Parathyroid adenoma (tissue), 2 donors: ENCODE results near the gene KREMEN1.

Experiments
- H2AFZ ChIP-seq: fragments of 300-600 bp; sonication (generic); one replicate; pipeline ENCODE4 v1.7.0; 2017; ENCODE audit warnings: antibody characterized with exemption, mild to moderate bottlenecking
- H3K27ac ChIP-seq: fragments of 300-600 bp; sonication (generic); one replicate; pipeline ENCODE4 v1.7.0; 2017
- H3K27me3 ChIP-seq: fragments of 300-600 bp; sonication (generic); one replicate; pipeline ENCODE4 v1.7.0; 2017; ENCODE audit warnings: low read length; ENCODE audit not compliant: control insufficient read depth, insufficient read depth
- H3K36me3 ChIP-seq: fragments of 300-600 bp; sonication (generic); one replicate; pipeline ENCODE4 v1.7.0; 2017; ENCODE audit warnings: low read length; ENCODE audit not compliant: control insufficient read depth, insufficient read depth
- H3K4me1 ChIP-seq: fragments of 300-600 bp; sonication (generic); one replicate; pipeline ENCODE4 v1.7.0; 2017; ENCODE audit warnings: control low read depth
- H3K4me2 ChIP-seq: fragments of 300-600 bp; sonication (generic); one replicate; pipeline ENCODE4 v1.7.0; 2017; ENCODE audit warnings: low read length
- H3K4me3 ChIP-seq: fragments of 300-600 bp; sonication (generic); one replicate; pipeline ENCODE4 v1.7.0; 2017; ENCODE audit warnings: low read depth, low read length
- H3K79me2 ChIP-seq: fragments of 300-600 bp; sonication (generic); one replicate; pipeline ENCODE4 v1.7.0; 2017; ENCODE audit warnings: control low read depth
- H3K9ac ChIP-seq: fragments of 300-600 bp; sonication (generic); one replicate; pipeline ENCODE4 v1.7.0; 2017; ENCODE audit warnings: mild to moderate bottlenecking
- H3K9me3 ChIP-seq: fragments of 300-600 bp; sonication (generic); one replicate; pipeline ENCODE4 v1.7.0; 2017; ENCODE audit warnings: low read length; ENCODE audit not compliant: control insufficient read depth
- TF ChIP-seq, protein P1 (sequence below): fragments of 300-600 bp; sonication (generic); IDR thresholded peaks from one replicate; pipeline ENCODE4 v1.7.0; 2017; ENCODE audit warnings: antibody characterized with exemption, mild to moderate bottlenecking
- donor health status: primary hyperparathyroidism.

KREMEN1 gene

DNA sequence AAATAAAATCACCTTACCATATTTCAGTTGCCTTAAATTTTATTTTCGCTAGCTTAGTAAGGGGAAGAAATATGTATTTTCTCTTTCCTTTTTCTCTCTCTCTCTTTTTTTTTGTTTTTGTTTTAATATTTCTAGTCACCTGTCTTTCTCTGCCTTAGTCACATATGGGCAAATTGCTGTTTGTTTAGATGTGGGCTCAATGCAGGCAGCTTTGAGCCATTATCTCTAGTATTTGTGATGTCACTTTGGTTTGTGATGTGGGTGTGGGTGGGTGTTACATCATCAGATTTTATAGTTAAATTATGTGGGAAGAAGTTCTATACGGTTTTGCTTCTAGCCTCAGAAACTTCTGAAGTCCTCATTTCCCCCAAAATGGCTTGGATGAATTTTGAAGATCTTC, 11.1 kb upstream of the KREMEN1 start, which contains the start of gene C22orf31:
Gene C22orf31 (minus strand): TSS at position 59 of the 400 bp plus-strand sequence. CDS start 39 bp downstream, at position 20.
- Histone ChIP-seq H3K9me3 (no peaks in the 10 kb centered on the region), H3K27me3 (no peaks in the 10 kb centered on the region), H3K4me3 (no peak within 1 kb of the TSS), H3K4me2 (no peak within 1 kb of the TSS), H3K4me1 (no peaks in the 10 kb centered on the region), H3K36me3 (no peaks in the 10 kb centered on the region), H2AFZ (no peak within 1 kb of the TSS), H3K9ac (no peak within 1 kb of the TSS), H3K27ac (no peak within 1 kb of the TSS), H3K79me2 (no peaks in the 10 kb centered on the region)
- TF ChIP-seq, protein P1, sequence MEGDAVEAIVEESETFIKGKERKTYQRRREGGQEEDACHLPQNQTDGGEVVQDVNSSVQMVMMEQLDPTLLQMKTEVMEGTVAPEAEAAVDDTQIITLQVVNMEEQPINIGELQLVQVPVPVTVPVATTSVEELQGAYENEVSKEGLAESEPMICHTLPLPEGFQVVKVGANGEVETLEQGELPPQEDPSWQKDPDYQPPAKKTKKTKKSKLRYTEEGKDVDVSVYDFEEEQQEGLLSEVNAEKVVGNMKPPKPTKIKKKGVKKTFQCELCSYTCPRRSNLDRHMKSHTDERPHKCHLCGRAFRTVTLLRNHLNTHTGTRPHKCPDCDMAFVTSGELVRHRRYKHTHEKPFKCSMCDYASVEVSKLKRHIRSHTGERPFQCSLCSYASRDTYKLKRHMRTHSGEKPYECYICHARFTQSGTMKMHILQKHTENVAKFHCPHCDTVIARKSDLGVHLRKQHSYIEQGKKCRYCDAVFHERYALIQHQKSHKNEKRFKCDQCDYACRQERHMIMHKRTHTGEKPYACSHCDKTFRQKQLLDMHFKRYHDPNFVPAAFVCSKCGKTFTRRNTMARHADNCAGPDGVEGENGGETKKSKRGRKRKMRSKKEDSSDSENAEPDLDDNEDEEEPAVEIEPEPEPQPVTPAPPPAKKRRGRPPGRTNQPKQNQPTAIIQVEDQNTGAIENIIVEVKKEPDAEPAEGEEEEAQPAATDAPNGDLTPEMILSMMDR, result no peak

DNA sequence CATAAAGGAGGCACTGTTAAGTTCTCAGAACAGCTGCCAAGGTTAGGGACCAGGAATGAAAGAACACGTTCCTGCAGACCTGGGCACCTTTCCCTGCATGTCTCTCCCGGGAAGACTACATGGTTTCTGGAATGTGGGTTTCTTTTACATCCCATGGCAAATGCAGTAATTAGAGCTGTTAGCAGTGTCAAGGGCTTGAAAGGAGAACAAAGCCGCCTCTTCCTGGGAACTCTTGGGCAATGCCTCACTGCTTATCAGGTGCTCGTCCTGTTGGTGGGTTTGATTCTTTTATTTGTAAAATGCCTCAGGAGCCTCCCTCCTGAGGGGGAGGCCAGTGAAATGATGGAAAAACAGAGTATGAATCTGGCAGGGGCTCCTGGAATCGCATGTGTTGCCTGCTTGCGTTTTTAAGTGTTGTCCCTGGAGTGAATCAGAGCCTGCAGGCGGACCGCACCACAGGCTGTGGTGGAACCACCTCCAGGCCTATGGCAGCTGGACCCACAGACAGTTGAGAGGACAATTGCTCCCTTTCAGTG, 10.5 kb upstream of the KREMEN1 start:
- H3K9ac ChIP-seq, result no peak overlapping the region
- H3K27me3 ChIP-seq, result no peaks in the 10 kb centered on the region
- no peaks in the 10 kb centered on the region for H3K79me2 ChIP-seq
- H2AFZ ChIP-seq, result no peak overlapping the region
- no peak overlapping the region for H3K4me3 ChIP-seq
- H3K9me3 ChIP-seq, result no peaks in the 10 kb centered on the region
- H3K27ac ChIP-seq, result no peak overlapping the region
- no peak overlapping the region for H3K4me2 ChIP-seq
- H3K36me3 ChIP-seq, result no peaks in the 10 kb centered on the region
- no peaks in the 10 kb centered on the region for H3K4me1 ChIP-seq
- TF ChIP-seq, protein P1, result no peak

DNA sequence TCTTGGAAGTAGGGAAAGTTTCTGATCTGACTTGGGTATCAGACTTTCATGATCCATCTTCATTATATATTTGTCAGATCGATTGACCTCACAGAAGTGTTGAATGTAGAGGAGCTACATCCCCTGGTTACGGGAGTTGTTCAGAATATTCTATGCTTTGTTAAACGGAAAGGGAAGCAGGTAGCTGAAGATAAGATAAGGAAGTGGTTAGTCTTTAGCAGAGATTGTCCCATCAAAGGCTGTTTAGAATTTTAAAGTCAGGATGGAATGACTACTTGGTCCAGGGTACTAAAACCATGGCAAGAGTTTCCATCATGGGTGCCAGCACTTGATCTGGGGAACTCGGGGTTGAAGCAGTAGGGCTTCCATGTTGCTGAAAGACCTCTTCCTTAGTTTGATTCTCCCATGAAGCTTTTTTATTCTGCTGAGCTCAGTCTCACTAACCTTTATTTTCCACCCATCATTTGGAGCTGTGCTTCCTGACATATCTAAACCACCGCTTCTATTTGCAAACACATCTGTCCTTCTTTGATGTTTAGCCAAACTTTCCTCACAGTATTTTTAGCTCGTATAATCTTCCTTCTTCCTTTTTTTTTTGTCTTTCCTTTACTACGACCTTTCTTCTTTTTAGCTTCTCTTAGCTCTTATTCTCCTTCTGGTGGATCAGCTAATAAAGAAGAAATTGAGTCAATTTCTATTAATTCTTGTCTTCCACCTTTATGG, 7.2 kb upstream of the KREMEN1 start:
- no peaks in the 10 kb centered on the region for H3K4me1 ChIP-seq
- no peaks in the 10 kb centered on the region for H3K27me3 ChIP-seq
- H3K9me3 ChIP-seq, result no peaks in the 10 kb centered on the region
- H2AFZ ChIP-seq, result no peak overlapping the region
- TF ChIP-seq, protein P1, result no peak
- no peak overlapping the region for H3K27ac ChIP-seq
- H3K79me2 ChIP-seq, result no peaks in the 10 kb centered on the region
- no peaks in the 10 kb centered on the region for H3K36me3 ChIP-seq
- H3K4me2 ChIP-seq, result no peak overlapping the region
- H3K4me3 ChIP-seq, result no peak overlapping the region
- no peak overlapping the region for H3K9ac ChIP-seq

DNA sequence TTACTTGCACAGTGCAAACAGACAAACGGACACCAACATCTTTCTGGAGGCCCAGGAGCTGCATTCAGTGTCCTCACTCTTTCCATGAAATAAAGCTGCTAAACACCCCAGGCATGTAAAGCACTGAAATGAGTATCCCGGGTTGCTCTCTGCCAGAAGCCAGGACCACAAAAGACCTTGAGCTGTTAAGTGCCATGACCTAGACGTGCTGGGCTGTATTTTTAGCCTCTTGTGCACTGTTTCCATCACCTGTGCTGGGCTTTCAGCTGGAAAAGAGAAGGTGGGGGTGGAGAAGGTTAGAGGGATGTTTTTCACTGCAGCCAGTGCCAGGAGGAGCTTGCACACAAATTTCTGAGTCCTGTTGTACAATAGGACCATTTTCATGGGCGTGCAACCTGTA, 3.4 kb upstream of the KREMEN1 start:
- Histone ChIP-seq H3K27ac (no peak overlapping the region), H3K4me1 (no peaks in the 10 kb centered on the region), H3K4me2 (no peak overlapping the region), H3K27me3 (no peaks in the 10 kb centered on the region), H3K9ac (no peak overlapping the region), H3K79me2 (no peaks in the 10 kb centered on the region), H3K9me3 (no peaks in the 10 kb centered on the region), H2AFZ (no peak overlapping the region), H3K4me3 (no peak overlapping the region), H3K36me3 (no peaks in the 10 kb centered on the region)
- TF ChIP-seq, protein P1, result no peak

DNA sequence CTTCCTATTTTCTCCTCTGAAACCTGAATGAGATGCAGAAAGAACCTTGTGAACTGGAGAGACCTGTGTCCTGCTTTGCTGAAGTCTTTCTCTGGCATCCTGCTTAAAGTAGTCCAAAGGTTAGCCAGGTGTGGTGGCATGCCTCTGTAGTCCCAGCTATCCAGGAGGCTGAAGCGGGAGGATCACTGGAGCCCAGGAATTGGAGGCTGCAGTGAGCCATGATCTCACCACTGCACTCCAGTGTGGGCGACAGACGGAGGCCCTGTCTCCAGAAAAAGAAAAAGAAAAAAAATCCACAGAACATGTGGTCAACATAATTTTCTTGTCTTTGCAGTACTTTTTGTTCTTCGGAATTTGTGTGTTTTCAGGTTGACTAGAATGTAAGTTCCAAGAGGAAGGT, 2.3 kb upstream of the KREMEN1 start:
- Histone ChIP-seq H3K4me3 (no peak overlapping the region), H3K9me3 (no peaks in the 10 kb centered on the region), H3K27ac (no peak overlapping the region), H3K9ac (no peak overlapping the region), H3K4me2 (no peak overlapping the region), H3K4me1 (no peaks in the 10 kb centered on the region), H3K79me2 (no peaks in the 10 kb centered on the region), H2AFZ (no peak overlapping the region), H3K36me3 (no peaks in the 10 kb centered on the region), H3K27me3 (no peaks in the 10 kb centered on the region)
- TF ChIP-seq, protein P1, result no peak
